B cell (primary cell): ENCODE measurements around the gene TET1. TPM values are rescaled to one million over a fixed set of nuclear protein-coding genes. Genes with fewer than 3 reads are reported as not detected.

Experiments
- ATAC-seq: fragments of 200-7000 bp; cut with Tn5 transposase; one replicate; pipeline ENCODE4 v1.10.0; 2021; ENCODE audit warnings: low read depth, mild to moderate bottlenecking, moderate number of reproducible peaks, moderate library complexity
- CTCF ChIA-PET: fragments of 350-600 bp; sonication (Branson Sonifier 250); formaldehyde crosslinking; loops from one replicate; lab custom pipeline; 2021; ENCODE audit warnings: antibody characterized with exemption, inconsistent platforms; lab: Charles Lee
- POLR2A ChIA-PET: fragments of 350-600 bp; sonication (Branson Sonifier 250); formaldehyde crosslinking; loops from one replicate; lab custom pipeline; 2021; ENCODE audit warnings: antibody characterized with exemption; lab: Charles Lee
- DNase-seq: peaks from one replicate; pipeline ENCODE4 v3.0.0; 2013
- H2AFZ ChIP-seq: 2 replicates; pipeline ENCODE4 v1.6.1; 2012; ENCODE audit warnings: mild to moderate bottlenecking, low read depth, low read length; ENCODE audit not compliant: insufficient read depth, poor library complexity, severe bottlenecking
- H3K27ac ChIP-seq, 2 donors: 1 replicate in 1 of 2; 2 replicates in 1 of 2; pipeline ENCODE4 v1.5.1; 2012 to 2013; ENCODE audit warnings: low read length in 2 of 2, mild to moderate bottlenecking in 2 of 2, moderate library complexity in 1 of 2
- H3K27me3 ChIP-seq, 4 experiments: fragments of 200-600 bp in 1 of 4; sonication (generic) in 1 of 4; replicated peaks in 1 of 4; 1 replicate in 2 of 4; 2 replicates in 2 of 4; pipeline versions ENCODE4 v1.6.1 to v1.7.0; 2013 to 2016; ENCODE audit warnings: low read length in 3 of 4, mild to moderate bottlenecking in 2 of 4, mixed read lengths in 1 of 4, moderate library complexity in 1 of 4; ENCODE audit not compliant: insufficient read depth in 4 of 4, control insufficient read depth in 3 of 4; ENCODE audit errors: control extremely low read depth in 1 of 4
- H3K36me3 ChIP-seq, 2 experiments: replicated peaks in 1 of 2; 1 replicate in 1 of 2; 2 replicates in 1 of 2; pipeline versions ENCODE4 v1.6.1 to v1.7.1; 2013; ENCODE audit warnings: low read length in 1 of 2; ENCODE audit not compliant: insufficient read depth in 2 of 2, control insufficient read depth in 1 of 2; ENCODE audit errors: control extremely low read depth in 1 of 2, extremely low read depth in 1 of 2
- H3K4me1 ChIP-seq, 2 donors: fragments of 200-600 bp in 1 of 2; sonication (generic) in 1 of 2; 1 replicate in 1 of 2; 2 replicates in 1 of 2; pipeline versions ENCODE4 v1.5.1 to v1.6.1; 2013 to 2017; ENCODE audit warnings: low read length in 2 of 2; ENCODE audit not compliant: control insufficient read depth in 2 of 2, insufficient read depth in 2 of 2
- H3K4me2 ChIP-seq: replicated peaks from 2 replicates; pipeline ENCODE3; 2012; ENCODE audit warnings: mild to moderate bottlenecking, low read depth, low read length; ENCODE audit not compliant: poor library complexity, severe bottlenecking
- H3K4me3 ChIP-seq, 5 experiments: fragments of 200-600 bp in 1 of 5; sonication (generic) in 1 of 5; 1 replicate in 3 of 5; 2 replicates in 2 of 5; pipeline versions ENCODE4 v1.5.1 to v1.7.0; 2011 to 2016; ENCODE audit warnings: low read length in 4 of 5, mild to moderate bottlenecking in 4 of 5, low read depth in 2 of 5, control low read depth in 1 of 5, moderate library complexity in 1 of 5; ENCODE audit not compliant: insufficient read depth in 1 of 5; ENCODE audit errors: control extremely low read depth in 1 of 5, extremely low read depth in 1 of 5
- H3K79me2 ChIP-seq: fragments of 200-600 bp; sonication (generic); one replicate; pipeline ENCODE4 v1.6.0; 2016; ENCODE audit warnings: low read length; ENCODE audit not compliant: control insufficient read depth, insufficient read depth
- H3K9ac ChIP-seq: fragments of 200-600 bp; sonication (generic); 2 replicates; pipeline ENCODE4 v1.6.1; 2017; ENCODE audit warnings: mild to moderate bottlenecking, low read length, moderate library complexity
- H3K9me3 ChIP-seq, 3 donors: one replicate each; pipeline versions ENCODE4 v1.6.1 to v1.7.1; 2013; ENCODE audit warnings: low read length in 2 of 3; ENCODE audit not compliant: control insufficient read depth in 2 of 3, insufficient read depth in 1 of 3; ENCODE audit errors: control extremely low read depth in 1 of 3
- H4K20me1 ChIP-seq: 2 replicates; pipeline ENCODE4 v1.6.0; 2012; ENCODE audit warnings: mild to moderate bottlenecking, low read length; ENCODE audit not compliant: insufficient read depth, control insufficient read depth, poor library complexity, severe bottlenecking
- H3K27ac Mint-ChIP-seq: one replicate; pipeline ENCODE4 v1.8.0; 2021; ENCODE audit warnings: mixed read lengths
- H3K27me3 Mint-ChIP-seq: one replicate; pipeline ENCODE4 v1.8.0; 2021; ENCODE audit warnings: mixed read lengths
- H3K4me1 Mint-ChIP-seq: one replicate; pipeline ENCODE4 v1.8.0; 2021; ENCODE audit warnings: mixed read lengths
- H3K4me3 Mint-ChIP-seq: one replicate; pipeline ENCODE4 v1.8.0; 2021; ENCODE audit warnings: mixed read lengths
- H3K9me3 Mint-ChIP-seq: one replicate; pipeline ENCODE4 v1.8.0; 2022; ENCODE audit warnings: mixed read lengths; ENCODE audit not compliant: insufficient read depth
- EZH2 ChIP-seq: IDR thresholded peaks from 2 replicates; pipeline ENCODE4 v1.6.1; 2012; ENCODE audit warnings: borderline replicate concordance, low read depth, mild to moderate bottlenecking, moderate library complexity, low read length; ENCODE audit not compliant: insufficient read depth, poor library complexity, severe bottlenecking
- WGBS: methylation state at CpG from one replicate; pipeline ENCODE4 v1.1.5; 2013; ENCODE audit warnings: missing lambda C conversion rate; ENCODE audit not compliant: insufficient coverage; 5-methylcytosine and 5-hydroxymethylcytosine counted together
- intact Hi-C: fragments of 100-400 bp; cut with micrococcal nuclease; formaldehyde crosslinking; loops from one replicate; pipeline ENCODE4 v1.10.0; 2022
- polyA plus RNA-seq: library from polyadenylated mRNA; depleted of rRNA; stranded (reverse); fragments of >200 nt; gene quantifications from 2 replicates; pipeline ENCODE4 v1.2.3, GENCODE V29; 2012
- total RNA-seq, 2 donors: library from RNA; stranded (reverse); fragments of 120-200 nt in 1 of 2; gene quantifications; 1 replicate in 1 of 2; 2 replicates in 1 of 2; pipeline versions ENCODE4 v1.2.3 to v1.2.4, GENCODE V29; 2013 to 2022
- TF ChIP-seq, protein P1 (sequence below): fragments of 200-600 bp; IDR thresholded peaks from one replicate; pipeline ENCODE4 v1.8.0; 2022; ENCODE audit warnings: antibody characterized with exemption, mild to moderate bottlenecking

TET1 gene
- total and polyA plus RNA-seq, 2 donors (not counting 1 experiment from before 2014, with no cell fraction given), result 0.30 to 1.4 TPM

DNA sequence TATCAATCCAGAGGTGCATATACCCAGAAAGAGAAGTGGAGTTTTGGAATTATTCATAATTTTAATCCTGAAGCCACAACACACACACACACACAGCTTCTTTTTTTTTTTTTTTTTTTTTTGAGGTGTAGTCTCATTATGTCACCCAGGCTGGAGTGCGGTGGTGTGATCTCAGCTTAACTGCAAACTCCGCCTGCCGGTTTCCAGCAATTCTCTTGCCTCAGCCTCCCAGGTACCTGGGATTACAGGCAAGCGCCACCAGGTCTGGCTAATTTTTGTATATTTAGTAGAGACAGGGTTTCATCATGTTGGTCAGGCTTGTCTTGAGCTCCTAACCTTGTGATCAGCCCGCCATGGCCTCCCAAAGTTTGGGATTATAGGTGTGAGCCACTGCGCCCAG, 35.4 kb downstream of the TET1 start:
- H3K27me3 ChIP-seq, result peaks cover 0 to 3% (median 0%) of the 10 kb centered on the region in 4 experiments
- H3K27ac Mint-ChIP-seq, result no peak overlapping the region
- 96% methylated on average over 4 of the region's 6 CpGs for WGBS
- no peaks in the 10 kb centered on the region for H3K9me3 ChIP-seq
- intact Hi-C loops, result no loop called here
- no peaks in the 10 kb centered on the region for H3K4me1 ChIP-seq
- DNase-seq (no peak), ATAC-seq (no peak)
- ChIA-PET POLR2A (no interaction called here), CTCF (no interaction called here)
- no peak overlapping the region for H3K4me3 Mint-ChIP-seq
- H3K4me3 ChIP-seq, result no peak overlapping the region
- peaks cover 3% of the 10 kb centered on the region for H3K27me3 Mint-ChIP-seq
- H3K9ac ChIP-seq, result no peak overlapping the region
- no peak overlapping the region for H3K27ac ChIP-seq
- no peaks in the 10 kb centered on the region for H3K9me3 Mint-ChIP-seq
- H3K4me1 Mint-ChIP-seq, result peaks cover 8% of the 10 kb centered on the region
- no peak for TF ChIP-seq EZH2
- TF ChIP-seq, protein P1, sequence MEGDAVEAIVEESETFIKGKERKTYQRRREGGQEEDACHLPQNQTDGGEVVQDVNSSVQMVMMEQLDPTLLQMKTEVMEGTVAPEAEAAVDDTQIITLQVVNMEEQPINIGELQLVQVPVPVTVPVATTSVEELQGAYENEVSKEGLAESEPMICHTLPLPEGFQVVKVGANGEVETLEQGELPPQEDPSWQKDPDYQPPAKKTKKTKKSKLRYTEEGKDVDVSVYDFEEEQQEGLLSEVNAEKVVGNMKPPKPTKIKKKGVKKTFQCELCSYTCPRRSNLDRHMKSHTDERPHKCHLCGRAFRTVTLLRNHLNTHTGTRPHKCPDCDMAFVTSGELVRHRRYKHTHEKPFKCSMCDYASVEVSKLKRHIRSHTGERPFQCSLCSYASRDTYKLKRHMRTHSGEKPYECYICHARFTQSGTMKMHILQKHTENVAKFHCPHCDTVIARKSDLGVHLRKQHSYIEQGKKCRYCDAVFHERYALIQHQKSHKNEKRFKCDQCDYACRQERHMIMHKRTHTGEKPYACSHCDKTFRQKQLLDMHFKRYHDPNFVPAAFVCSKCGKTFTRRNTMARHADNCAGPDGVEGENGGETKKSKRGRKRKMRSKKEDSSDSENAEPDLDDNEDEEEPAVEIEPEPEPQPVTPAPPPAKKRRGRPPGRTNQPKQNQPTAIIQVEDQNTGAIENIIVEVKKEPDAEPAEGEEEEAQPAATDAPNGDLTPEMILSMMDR, result no peak
- H4K20me1 ChIP-seq, result no peaks in the 10 kb centered on the region
- H3K79me2 ChIP-seq, result no peaks in the 10 kb centered on the region
- no peaks in the 10 kb centered on the region for H3K36me3 ChIP-seq
- H2AFZ ChIP-seq, result no peak overlapping the region
- H3K4me2 ChIP-seq, result no peak overlapping the region

DNA sequence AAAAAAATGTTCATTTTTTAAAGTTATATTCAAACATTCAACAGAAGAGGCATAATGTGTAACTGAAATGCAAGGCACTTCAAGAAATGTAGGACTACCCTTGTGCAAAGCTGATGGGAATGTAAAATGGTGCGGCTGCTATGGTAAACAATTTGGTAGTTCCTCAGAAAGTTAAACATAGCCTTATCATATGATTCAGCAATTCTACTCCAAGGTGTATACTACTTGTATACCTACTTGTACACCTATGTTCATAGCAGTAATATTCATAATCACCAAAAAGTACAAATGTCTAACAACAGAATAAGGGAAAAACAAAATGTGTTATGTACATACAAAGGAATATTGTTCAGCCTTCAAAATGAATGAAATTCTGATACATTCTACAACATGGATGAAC, 37.3 kb downstream of the TET1 start:
- DNase-seq (no peak), ATAC-seq (no peak)
- CTCF ChIA-PET, result no interaction called here
- Histone ChIP-seq H3K36me3 (no peaks in the 10 kb centered on the region), H3K9me3 (no peaks in the 10 kb centered on the region), H3K4me2 (no peak overlapping the region), H3K79me2 (no peaks in the 10 kb centered on the region), H3K4me3 (no peak overlapping the region), H3K9ac (no peak overlapping the region), H3K4me1 (peaks cover 5 to 10% of the 10 kb centered on the region in 2 donors), H2AFZ (no peak overlapping the region), H4K20me1 (no peaks in the 10 kb centered on the region), H3K27me3 (no peaks in the 10 kb centered on the region), H3K27ac (no peak overlapping the region)
- POLR2A ChIA-PET, result no interaction called here
- Mint-ChIP-seq H3K9me3 (no peaks in the 10 kb centered on the region), H3K27me3 (peaks cover 3% of the 10 kb centered on the region), H3K4me1 (peaks cover 23% of the 10 kb centered on the region), H3K4me3 (no peak overlapping the region), H3K27ac (no peak overlapping the region)
- no peak for TF ChIP-seq EZH2
- TF ChIP-seq, protein P1, result no peak
- WGBS, result no CpG with 5 or more reads among the region's 1 CpG
- intact Hi-C loops, result no loop called here
